Suprapubic skin (tissue), 4 donors: ENCODE results near the gene IL20RA. TPM values are rescaled to one million over a fixed set of nuclear protein-coding genes. Genes with fewer than 3 reads are reported as not detected.

ENCODE experiments used
- DNase-seq, 2 donors: peaks; one replicate each; pipeline ENCODE4 v3.0.0-alpha.2; 2019; ENCODE audit warnings: low spot score in 2 of 2
- H3K27ac ChIP-seq: fragments of 200-600 bp; sonication (generic); one replicate; pipeline ENCODE4 v1.5.1; 2019
- H3K27me3 ChIP-seq: fragments of 200-600 bp; sonication (generic); one replicate; pipeline ENCODE4 v1.5.1; 2019
- H3K36me3 ChIP-seq: fragments of 200-600 bp; sonication (generic); one replicate; pipeline ENCODE4 v1.5.1; 2019
- H3K4me1 ChIP-seq: fragments of 200-600 bp; sonication (generic); one replicate; pipeline ENCODE4 v1.5.1; 2019
- H3K4me3 ChIP-seq: fragments of 200-600 bp; sonication (generic); one replicate; pipeline ENCODE4 v1.5.1; 2019; ENCODE audit warnings: mild to moderate bottlenecking
- H3K9me3 ChIP-seq: fragments of 200-600 bp; sonication (generic); one replicate; pipeline ENCODE4 v1.5.1; 2019
- CTCF ChIP-seq, 2 donors: fragments of 200-600 bp in 1 of 2; fragments of 450-650 bp in 1 of 2; sonication (generic) in 1 of 2; IDR thresholded peaks; one replicate each; pipeline ENCODE4 v1.5.1; 2016 to 2019; ENCODE audit warnings: antibody characterized with exemption in 2 of 2, mild to moderate bottlenecking in 1 of 2, moderate library complexity in 1 of 2
- EP300 ChIP-seq: sonication (generic); formaldehyde crosslinking; IDR thresholded peaks from one replicate; pipeline ENCODE4 v1.6.1; 2017; ENCODE audit warnings: antibody characterized with exemption
- POLR2A ChIP-seq, 2 donors: fragments of 450-650 bp; IDR thresholded peaks; one replicate each; pipeline ENCODE4 v1.6.1; 2017; ENCODE audit warnings: antibody characterized with exemption in 2 of 2, mild to moderate bottlenecking in 2 of 2, moderate library complexity in 2 of 2
- POLR2AphosphoS5 ChIP-seq, 3 donors: sonication (generic); formaldehyde crosslinking; IDR thresholded peaks; one replicate each; pipeline ENCODE4 v1.6.1; 2017; ENCODE audit warnings: antibody characterized with exemption in 3 of 3
- WGBS: methylation state at CpG from one replicate; pipeline ENCODE4 v1.1.5; 2018; 5-methylcytosine and 5-hydroxymethylcytosine counted together
- total RNA-seq, 4 donors: library from RNA; depleted of rRNA; stranded (reverse); fragments of >200 nt; gene quantifications; one replicate each; pipeline ENCODE4 v1.1.0, GENCODE V29; 2016

Gene IL20RA
- total RNA-seq, 4 donors from 2014 or later, result 64.4 to 88.8 (median 72.2) TPM

GRCh38 chr6:137010128-137010718 is 34.5 kb downstream of the IL20RA start:
- no peaks in the 10 kb centered on the region for H3K9me3 ChIP-seq
- no peak for TF ChIP-seq POLR2AphosphoS5 (IDR thresholded peaks at IDR 0.05)
- TF ChIP-seq CTCF (IDR thresholded peaks at IDR 0.05), result no peak
- TF ChIP-seq EP300, result no peak
- TF ChIP-seq POLR2A (IDR thresholded peaks at IDR 0.05), result no peak
- peaks cover 4% of the 10 kb centered on the region for H3K36me3 ChIP-seq
- peaks cover 16% of the 10 kb centered on the region for H3K4me1 ChIP-seq
- no peaks in the 10 kb centered on the region for H3K27me3 ChIP-seq
- no peak for DNase-seq
- WGBS, result 98% methylated on average over 4 of the region's 4 CpGs
- H3K27ac ChIP-seq, result no peak overlapping the region
- H3K4me3 ChIP-seq, result no peak overlapping the region

DNA sequence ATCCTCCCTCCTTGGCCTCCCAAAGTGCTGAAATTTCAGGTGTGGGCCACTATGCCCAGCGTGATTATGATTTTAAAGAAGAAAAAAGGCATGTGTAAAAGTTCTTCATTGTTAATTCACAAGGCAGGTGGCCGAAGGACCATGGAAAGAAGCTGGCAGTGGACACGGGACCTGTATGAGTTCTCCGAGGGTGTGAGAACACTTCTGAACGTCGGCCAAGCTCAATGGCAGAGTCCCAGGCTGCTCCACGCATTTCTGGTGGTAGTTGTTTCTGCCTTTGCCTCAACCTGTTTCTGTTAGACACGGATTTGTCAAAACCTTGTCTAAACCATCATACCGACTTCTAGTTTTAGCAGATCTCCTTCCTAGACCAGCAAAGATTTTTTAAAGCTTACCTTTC is 36.6 kb downstream of the IL20RA start:
- TF ChIP-seq POLR2AphosphoS5 (IDR thresholded peaks at IDR 0.05) (no peak), POLR2A (IDR thresholded peaks at IDR 0.05) (no peak), EP300 (no peak), CTCF (IDR thresholded peaks at IDR 0.05) (no peak)
- no peak overlapping the region for H3K27ac ChIP-seq
- 46% methylated on average over 9 of the region's 9 CpGs for WGBS
- DNase-seq, result no peak
- H3K4me3 ChIP-seq, result no peak overlapping the region
- H3K27me3 ChIP-seq, result no peaks in the 10 kb centered on the region
- H3K4me1 ChIP-seq, result peaks cover 5% of the 10 kb centered on the region
- no peaks in the 10 kb centered on the region for H3K9me3 ChIP-seq
- peaks cover 4% of the 10 kb centered on the region for H3K36me3 ChIP-seq

DNA sequence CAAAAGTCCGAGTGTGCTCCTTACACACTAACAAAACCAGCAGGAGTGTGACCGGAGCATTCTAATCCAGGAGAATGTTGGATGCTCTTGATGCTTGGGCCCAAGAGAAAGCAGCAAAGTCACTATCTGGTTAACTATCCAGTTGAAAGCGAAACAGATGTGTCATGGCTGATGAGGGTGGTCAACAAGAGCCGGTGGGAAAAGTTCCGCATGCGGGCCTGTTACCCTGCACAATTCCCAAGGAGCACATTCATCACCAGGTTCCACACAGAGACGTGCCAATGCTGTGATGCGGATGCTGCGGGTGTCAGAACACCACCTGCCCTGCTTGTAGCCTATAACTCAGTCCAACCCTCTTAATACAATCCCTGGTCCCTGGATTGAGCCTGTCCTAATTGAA is 38.7 kb downstream of the IL20RA start:
- H3K4me3 ChIP-seq, result no peak overlapping the region
- no peaks in the 10 kb centered on the region for H3K27me3 ChIP-seq
- TF ChIP-seq POLR2AphosphoS5 (IDR thresholded peaks at IDR 0.05) (no peak), CTCF (IDR thresholded peaks at IDR 0.05) (no peak), POLR2A (IDR thresholded peaks at IDR 0.05) (no peak), EP300 (no peak)
- peaks cover 19% of the 10 kb centered on the region for H3K4me1 ChIP-seq
- no peak overlapping the region for H3K27ac ChIP-seq
- DNase-seq, result no peak
- peaks cover 4% of the 10 kb centered on the region for H3K36me3 ChIP-seq
- no peaks in the 10 kb centered on the region for H3K9me3 ChIP-seq
- 93% methylated on average over 9 of the region's 9 CpGs for WGBS

DNA sequence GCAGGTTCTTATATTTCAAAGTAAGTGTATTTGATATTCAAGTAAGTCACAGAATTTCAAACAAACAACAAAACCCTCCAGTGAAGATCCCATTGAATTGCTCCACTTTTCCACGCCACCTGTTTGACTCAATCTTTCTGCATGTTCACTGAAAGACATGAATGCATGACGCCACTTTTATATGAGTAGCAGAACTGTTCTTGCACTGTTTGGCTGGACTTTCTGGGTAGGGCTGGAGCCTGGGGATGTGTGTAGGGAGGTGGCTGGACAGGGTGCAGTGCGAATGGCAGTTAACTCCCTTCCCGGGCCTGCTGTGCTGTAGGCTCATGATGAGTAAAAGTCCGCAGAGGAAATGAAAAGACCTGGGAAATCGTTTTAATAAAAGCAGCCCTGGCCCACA is 39.7 kb downstream of the IL20RA start:
- Histone ChIP-seq H3K9me3 (no peaks in the 10 kb centered on the region), H3K27me3 (no peaks in the 10 kb centered on the region), H3K4me3 (no peak overlapping the region), H3K36me3 (peaks cover 4% of the 10 kb centered on the region), H3K4me1 (peaks cover 19% of the 10 kb centered on the region), H3K27ac (no peak overlapping the region)
- WGBS, result 84% methylated on average over 6 of the region's 6 CpGs
- DNase-seq, result no peak
- TF ChIP-seq CTCF (IDR thresholded peaks at IDR 0.05) (no peak), POLR2A (IDR thresholded peaks at IDR 0.05) (no peak), POLR2AphosphoS5 (IDR thresholded peaks at IDR 0.05) (no peak), EP300 (no peak)

GRCh38 chr6:137002505-137002904 is 42.3 kb downstream of the IL20RA start:
- no peaks in the 10 kb centered on the region for H3K9me3 ChIP-seq
- H3K4me3 ChIP-seq, result no peak overlapping the region
- TF ChIP-seq EP300, result no peak
- TF ChIP-seq POLR2AphosphoS5 (IDR thresholded peaks at IDR 0.05), result no peak
- TF ChIP-seq POLR2A (IDR thresholded peaks at IDR 0.05), result no peak
- no peak for TF ChIP-seq CTCF (IDR thresholded peaks at IDR 0.05)
- H3K27me3 ChIP-seq, result no peaks in the 10 kb centered on the region
- no peak overlapping the region for H3K27ac ChIP-seq
- H3K36me3 ChIP-seq, result no peaks in the 10 kb centered on the region
- 53% methylated on average over 3 of the region's 3 CpGs for WGBS
- no peak for DNase-seq
- peaks cover 19% of the 10 kb centered on the region for H3K4me1 ChIP-seq
